Neural cell (in vitro differentiated cells): Measurements from ENCODE around the gene HSPA4L. TPM values are rescaled to one million over a fixed set of nuclear protein-coding genes. Genes with fewer than 3 reads are reported as not detected.

ENCODE experiments used
- H2AFZ ChIP-seq: fragments of 200-600, 300-800 bp; sonication (generic), shearing (Covaris generic); 2 replicates; pipeline ENCODE4 v1.6.0; 2014; ENCODE audit warnings: low read depth, mild to moderate bottlenecking, antibody characterized with exemption, low read length, moderate library complexity
- H3F3A ChIP-seq: fragments of 200-600 bp; shearing (Covaris generic); 2 replicates; pipeline ENCODE4 v1.6.1; 2016; ENCODE audit warnings: mild to moderate bottlenecking, moderate library complexity, mixed read lengths, antibody characterized with exemption, low read length; ENCODE audit not compliant: insufficient read depth, poor library complexity, severe bottlenecking
- H3K27ac ChIP-seq: fragments of 200-600, 300-800 bp; sonication (generic), shearing (Covaris generic); 2 replicates; pipeline ENCODE4 v1.5.1; 2014; ENCODE audit warnings: mild to moderate bottlenecking, low read length, moderate library complexity
- H3K27me3 ChIP-seq: fragments of 300-800, 200-600 bp; sonication (generic), shearing (Covaris generic); 2 replicates; pipeline ENCODE4 v1.6.0; 2014; ENCODE audit warnings: mild to moderate bottlenecking, low read depth, low read length, moderate library complexity; ENCODE audit not compliant: insufficient read depth
- H3K36me3 ChIP-seq: fragments of 300-800, 200-600 bp; sonication (generic), shearing (Covaris generic); 2 replicates; pipeline ENCODE4 v1.5.1; 2014; ENCODE audit warnings: mild to moderate bottlenecking, antibody characterized with exemption, low read length, moderate library complexity; ENCODE audit not compliant: insufficient read depth
- H3K4me2 ChIP-seq: fragments of 300-800, 200-600 bp; sonication (generic), shearing (Covaris generic); 2 replicates; pipeline ENCODE4 v1.6.0; 2014; ENCODE audit warnings: mild to moderate bottlenecking, low read length
- H3K4me3 ChIP-seq: fragments of 300-800, 200-600 bp; sonication (generic), shearing (Covaris generic); 2 replicates; pipeline ENCODE4 v1.5.1; 2014; ENCODE audit warnings: mild to moderate bottlenecking, low read length, moderate library complexity
- H3K79me2 ChIP-seq: fragments of 200-600 bp; shearing (Covaris generic); replicated peaks from 2 replicates; pipeline ENCODE4 v1.6.0; 2014; ENCODE audit warnings: mild to moderate bottlenecking, low read length, moderate library complexity; ENCODE audit not compliant: insufficient read depth
- H3K9ac ChIP-seq: fragments of 300-800, 200-600 bp; sonication (generic), shearing (Covaris generic); 2 replicates; pipeline ENCODE4 v1.6.1; 2016; ENCODE audit warnings: mild to moderate bottlenecking, low read length, mixed read lengths
- H3K9me2 ChIP-seq: fragments of 200-600 bp; shearing (Covaris generic); 2 replicates; pipeline ENCODE4 v1.6.1; 2016; ENCODE audit warnings: mild to moderate bottlenecking, low read length, mixed read lengths; ENCODE audit not compliant: insufficient read depth
- H3K9me3 ChIP-seq: fragments of 200-600, 300-800 bp; sonication (generic), shearing (Covaris generic); 2 replicates; pipeline ENCODE4 v1.6.1; 2016; ENCODE audit warnings: mild to moderate bottlenecking, mixed run types, low read length, moderate library complexity, mixed read lengths
- H4K20me1 ChIP-seq: fragments of 200-600 bp; shearing (Covaris generic); 2 replicates; pipeline ENCODE4 v1.6.1; 2016; ENCODE audit warnings: mild to moderate bottlenecking, mixed run types; ENCODE audit not compliant: insufficient read depth
- CTCF ChIP-seq: fragments of 450-650 bp; IDR thresholded peaks from 2 replicates; pipeline ENCODE4 v1.5.1; 2014; ENCODE audit warnings: antibody characterized with exemption, mild to moderate bottlenecking, moderate library complexity; ENCODE audit not compliant: poor library complexity, severe bottlenecking
- EP300 ChIP-seq: fragments of 450-650 bp; conservative IDR thresholded peaks from 2 replicates; pipeline ENCODE4 v1.6.1; 2014; ENCODE audit warnings: antibody characterized with exemption, mild to moderate bottlenecking, moderate library complexity; ENCODE audit not compliant: poor library complexity, severe bottlenecking
- EZH2 ChIP-seq: fragments of 200-600, 300-800 bp; shearing (Covaris generic), sonication (generic); IDR thresholded peaks from 2 replicates; pipeline ENCODE4 v1.6.1; 2014; ENCODE audit warnings: antibody characterized with exemption, low read length, borderline replicate concordance, mild to moderate bottlenecking; ENCODE audit not compliant: insufficient read depth, poor library complexity, severe bottlenecking
- MXI1 ChIP-seq: fragments of 450-650 bp; conservative IDR thresholded peaks from 2 replicates; pipeline ENCODE4 v1.6.1; 2014; ENCODE audit warnings: antibody characterized with exemption, mild to moderate bottlenecking; ENCODE audit not compliant: poor library complexity, severe bottlenecking
- POLR2AphosphoS5 ChIP-seq: IDR thresholded peaks from 2 replicates; pipeline ENCODE4 v1.6.1; 2012
- RAD21 ChIP-seq: fragments of 450-650 bp; conservative IDR thresholded peaks from 2 replicates; pipeline ENCODE4 v1.6.1; 2014; ENCODE audit warnings: antibody characterized with exemption, mild to moderate bottlenecking, moderate library complexity
- SMC3 ChIP-seq: fragments of 450-650 bp; conservative IDR thresholded peaks from 2 replicates; pipeline ENCODE4 v1.6.1; 2014; ENCODE audit warnings: antibody characterized with exemption, mild to moderate bottlenecking, moderate library complexity; ENCODE audit not compliant: poor library complexity
- TAF1 ChIP-seq: IDR thresholded peaks from 2 replicates; pipeline ENCODE4 v1.6.1; 2012; ENCODE audit warnings: low read depth
- polyA plus RNA-seq: library from polyadenylated mRNA; depleted of rRNA; stranded (reverse); fragments of >200 nt; gene quantifications from 2 replicates; pipeline ENCODE4 v1.2.3, GENCODE V29; 2014
- TF ChIP-seq, protein P1 (sequence below): IDR thresholded peaks from 2 replicates; pipeline ENCODE4 v1.6.1; 2012; ENCODE audit warnings: borderline replicate concordance

HSPA4L gene
- polyA plus RNA-seq, 1 donor from 2014 or later: 12.5 TPM

- H3K27ac ChIP-seq: no peak overlapping the region
- H3K36me3 ChIP-seq: no peaks in the 10 kb centered on the region
- H3F3A ChIP-seq: no peaks in the 10 kb centered on the region
- H3K9ac ChIP-seq: no peak overlapping the region
- no peaks in the 10 kb centered on the region for H3K79me2 ChIP-seq
- no peaks in the 10 kb centered on the region for H3K9me3 ChIP-seq
- no peaks in the 10 kb centered on the region for H3K9me2 ChIP-seq
- H2AFZ ChIP-seq: no peak overlapping the region
- no peak overlapping the region for H3K4me2 ChIP-seq
- no peak overlapping the region for H3K4me3 ChIP-seq
- H3K27me3 ChIP-seq: no peaks in the 10 kb centered on the region
- TF ChIP-seq, protein P1, sequence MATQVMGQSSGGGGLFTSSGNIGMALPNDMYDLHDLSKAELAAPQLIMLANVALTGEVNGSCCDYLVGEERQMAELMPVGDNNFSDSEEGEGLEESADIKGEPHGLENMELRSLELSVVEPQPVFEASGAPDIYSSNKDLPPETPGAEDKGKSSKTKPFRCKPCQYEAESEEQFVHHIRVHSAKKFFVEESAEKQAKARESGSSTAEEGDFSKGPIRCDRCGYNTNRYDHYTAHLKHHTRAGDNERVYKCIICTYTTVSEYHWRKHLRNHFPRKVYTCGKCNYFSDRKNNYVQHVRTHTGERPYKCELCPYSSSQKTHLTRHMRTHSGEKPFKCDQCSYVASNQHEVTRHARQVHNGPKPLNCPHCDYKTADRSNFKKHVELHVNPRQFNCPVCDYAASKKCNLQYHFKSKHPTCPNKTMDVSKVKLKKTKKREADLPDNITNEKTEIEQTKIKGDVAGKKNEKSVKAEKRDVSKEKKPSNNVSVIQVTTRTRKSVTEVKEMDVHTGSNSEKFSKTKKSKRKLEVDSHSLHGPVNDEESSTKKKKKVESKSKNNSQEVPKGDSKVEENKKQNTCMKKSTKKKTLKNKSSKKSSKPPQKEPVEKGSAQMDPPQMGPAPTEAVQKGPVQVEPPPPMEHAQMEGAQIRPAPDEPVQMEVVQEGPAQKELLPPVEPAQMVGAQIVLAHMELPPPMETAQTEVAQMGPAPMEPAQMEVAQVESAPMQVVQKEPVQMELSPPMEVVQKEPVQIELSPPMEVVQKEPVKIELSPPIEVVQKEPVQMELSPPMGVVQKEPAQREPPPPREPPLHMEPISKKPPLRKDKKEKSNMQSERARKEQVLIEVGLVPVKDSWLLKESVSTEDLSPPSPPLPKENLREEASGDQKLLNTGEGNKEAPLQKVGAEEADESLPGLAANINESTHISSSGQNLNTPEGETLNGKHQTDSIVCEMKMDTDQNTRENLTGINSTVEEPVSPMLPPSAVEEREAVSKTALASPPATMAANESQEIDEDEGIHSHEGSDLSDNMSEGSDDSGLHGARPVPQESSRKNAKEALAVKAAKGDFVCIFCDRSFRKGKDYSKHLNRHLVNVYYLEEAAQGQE: no peak
- TF ChIP-seq EP300: no peak
- TF ChIP-seq CTCF: no peak
- no peak for TF ChIP-seq MXI1
- TF ChIP-seq TAF1: no peak
- TF ChIP-seq RAD21: no peak
- TF ChIP-seq SMC3: no peak
- TF ChIP-seq POLR2AphosphoS5: no peak
- TF ChIP-seq EZH2: no peak
- H4K20me1 ChIP-seq: no peaks in the 10 kb centered on the region
Observed at GRCh38 chr4:127844601-127845116, 62.5 kb downstream of the HSPA4L start.

GRCh38 chr4:127846061-127846460 lies 63.9 kb downstream of the HSPA4L start:
- Histone ChIP-seq H3K4me3 (no peak overlapping the region), H3K4me2 (no peak overlapping the region), H3K27me3 (no peaks in the 10 kb centered on the region), H2AFZ (no peak overlapping the region), H3K9ac (no peak overlapping the region), H3K36me3 (no peaks in the 10 kb centered on the region), H3F3A (no peaks in the 10 kb centered on the region), H3K9me3 (no peaks in the 10 kb centered on the region), H4K20me1 (no peaks in the 10 kb centered on the region), H3K79me2 (no peaks in the 10 kb centered on the region), H3K9me2 (no peaks in the 10 kb centered on the region), H3K27ac (no peak overlapping the region)
- TF ChIP-seq CTCF: no peak
- no peak for TF ChIP-seq RAD21
- TF ChIP-seq, protein P1: no peak
- TF ChIP-seq SMC3: no peak
- TF ChIP-seq MXI1: no peak
- no peak for TF ChIP-seq EZH2
- TF ChIP-seq TAF1: no peak
- no peak for TF ChIP-seq POLR2AphosphoS5
- TF ChIP-seq EP300: no peak
